Lung (tissue), 12 donors: ENCODE data around the gene MS4A6E. TPM values are rescaled to one million over a fixed set of nuclear protein-coding genes. Genes with fewer than 3 reads are reported as not detected.

ENCODE experiments used
- ATAC-seq: fragments of 200-7000 bp; cut with Tn5 transposase; one replicate; pipeline ENCODE4 v1.9.1; 2020; ENCODE audit warnings: moderate number of reproducible peaks; ENCODE audit not compliant: insufficient read depth, low FRiP score
- DNase-seq, 3 donors: peaks; one replicate each; pipeline ENCODE4 v3.0.0-alpha.2; 2013 to 2017
- H3K27ac ChIP-seq, 2 donors: one replicate each; pipeline ENCODE4 v1.5.1; 2013; ENCODE audit warnings: mild to moderate bottlenecking in 2 of 2, moderate library complexity in 2 of 2, control low read depth in 1 of 2, inconsistent platforms in 1 of 2, low read depth in 1 of 2, low read length in 1 of 2
- H3K27me3 ChIP-seq, 3 donors: one replicate each; pipeline ENCODE4 v1.5.1; 2013; ENCODE audit warnings: low read length in 2 of 3; ENCODE audit not compliant: control insufficient read depth in 3 of 3, insufficient read depth in 3 of 3
- H3K36me3 ChIP-seq, 4 donors: one replicate each; pipeline ENCODE4 v1.5.1; 2013; ENCODE audit warnings: low read length in 4 of 4, mild to moderate bottlenecking in 1 of 4, moderate library complexity in 1 of 4; ENCODE audit not compliant: control insufficient read depth in 4 of 4, insufficient read depth in 4 of 4
- H3K4me1 ChIP-seq, 5 donors: one replicate each; pipeline ENCODE4 v1.5.1; 2013; ENCODE audit warnings: low read length in 5 of 5, mild to moderate bottlenecking in 2 of 5, moderate library complexity in 1 of 5; ENCODE audit not compliant: control insufficient read depth in 5 of 5, insufficient read depth in 5 of 5
- H3K4me3 ChIP-seq: one replicate; pipeline ENCODE4 v1.5.1; 2013; ENCODE audit warnings: mild to moderate bottlenecking, control low read depth, moderate library complexity
- H3K9ac ChIP-seq, 2 donors: one replicate each; pipeline ENCODE4 v1.5.1; 2013; ENCODE audit warnings: low read length in 2 of 2, control low read depth in 1 of 2; ENCODE audit not compliant: insufficient read depth in 1 of 2
- H3K9me3 ChIP-seq, 4 donors: one replicate each; pipeline ENCODE4 v1.5.1; 2013; ENCODE audit warnings: low read length in 3 of 4, mild to moderate bottlenecking in 1 of 4, moderate library complexity in 1 of 4; ENCODE audit not compliant: control insufficient read depth in 4 of 4, insufficient read depth in 3 of 4
- CTCF ChIP-seq: IDR thresholded peaks from 2 replicates; pipeline ENCODE4 v1.5.1; 2012; ENCODE audit warnings: mild to moderate bottlenecking; ENCODE audit errors: control extremely low read depth, extremely low read depth
- WGBS, 2 donors: extraction: QIAGEN DNeasy Blood & Tissue Kit; methylation state at CpG; one replicate each; pipeline ENCODE4 v1.1.7; 2013; 5-methylcytosine and 5-hydroxymethylcytosine counted together
- polyA plus RNA-seq, 2 donors: library from polyadenylated mRNA; stranded (reverse); fragments of 200-250 nt; gene quantifications; one replicate each; pipeline ENCODE4 v1.2.1, GENCODE V29; 2013
- total RNA-seq, 2 donors: library from RNA; depleted of rRNA in 1 of 2; stranded (reverse); fragments of >200 nt in 1 of 2; gene quantifications; one replicate each; pipeline ENCODE4 v1.2.1, GENCODE V29; 2014 to 2021
- donor health status: control.
- donor health status: control.
- donor health status: Bipolar disorder and iron deficiency.
- donor health status: healthy.
- donor health status: DM: yes; HTN: yes; CAD: no.

Gene MS4A6E
- total and polyA plus RNA-seq, 4 donors, result 0.63 to 2.6 (median 1.0) TPM; not detected in 1

DNA sequence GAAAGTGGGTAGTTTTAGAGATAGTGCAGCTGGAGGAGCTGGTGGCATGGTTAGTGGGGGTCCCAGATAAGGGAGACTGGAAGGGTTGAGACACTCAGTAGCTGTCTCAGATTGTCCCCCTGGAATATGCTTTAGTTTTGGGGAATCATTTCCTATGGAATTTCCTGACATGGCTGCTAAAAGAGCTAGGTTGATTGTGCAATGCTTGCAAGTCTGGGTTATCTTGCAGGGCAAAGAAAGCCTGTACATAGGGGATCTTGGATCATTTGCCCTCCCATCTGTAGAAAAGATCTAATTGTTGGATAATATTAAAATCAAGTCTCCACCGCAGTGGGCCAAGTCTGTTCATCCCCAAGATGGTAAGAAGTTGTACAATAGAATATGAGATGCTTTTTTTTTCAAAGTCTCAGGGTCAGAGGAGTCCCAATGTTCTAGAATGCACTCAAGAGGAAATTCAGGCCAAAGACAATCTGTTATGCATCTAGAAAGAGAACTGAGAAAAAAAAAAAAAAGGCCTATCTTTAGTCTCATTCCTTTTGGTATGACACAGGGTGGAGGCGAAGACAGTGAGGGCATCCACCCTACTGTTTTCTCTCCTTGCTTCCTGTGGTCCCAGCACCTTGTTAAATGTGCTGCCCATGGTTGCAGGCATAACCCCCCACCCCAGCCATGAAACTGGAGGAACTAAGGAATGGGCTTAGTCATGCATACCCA lies 20.2 kb downstream of the MS4A6E start:
- no peak overlapping the region for H3K9ac ChIP-seq
- no peak for TF ChIP-seq CTCF
- DNase-seq, result no peak
- H3K4me3 ChIP-seq, result no peak overlapping the region
- H3K4me1 ChIP-seq, result no peaks in the 10 kb centered on the region
- ATAC-seq, result no peak
- WGBS, 2 donors, result 94 to 98% methylated on average over 2 of the region's 2 CpGs
- H3K36me3 ChIP-seq, result no peaks in the 10 kb centered on the region
- H3K27me3 ChIP-seq, result no peaks in the 10 kb centered on the region
- no peak overlapping the region for H3K27ac ChIP-seq
- peaks cover 0 to 2% (median 0%) of the 10 kb centered on the region in 4 donors for H3K9me3 ChIP-seq

- ATAC-seq, result no peak
- H3K4me1 ChIP-seq, result no peaks in the 10 kb centered on the region
- WGBS, 2 donors, result 68 to 85% methylated on average over 2 of the region's 2 CpGs
Measured at GRCh38 chr11:60348116-60348515, 21.1 kb downstream of the MS4A6E start.

DNA sequence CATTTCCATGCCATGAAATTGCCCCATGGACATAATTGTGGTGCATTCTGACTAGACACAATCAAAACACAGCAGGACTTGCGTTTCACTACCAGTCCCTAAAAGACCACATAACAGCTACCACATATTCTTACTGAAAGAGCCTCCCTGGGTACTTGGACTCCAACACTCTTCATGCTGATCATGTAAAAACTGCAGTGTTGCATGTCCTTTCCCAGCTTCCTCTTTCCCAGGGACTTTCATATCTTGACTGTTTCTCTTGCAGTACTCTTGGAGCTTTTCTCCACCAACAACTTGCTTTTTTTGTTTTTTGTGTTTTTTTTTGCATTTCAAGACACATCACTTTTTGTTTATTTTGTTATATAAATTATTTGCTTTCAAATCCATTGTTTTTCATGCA lies 22.9 kb downstream of the MS4A6E start:
- Histone ChIP-seq H3K4me3 (no peak overlapping the region), H3K9ac (no peak overlapping the region), H3K9me3 (peaks cover 0 to 2% (median 0%) of the 10 kb centered on the region in 4 donors), H3K27me3 (no peaks in the 10 kb centered on the region), H3K36me3 (no peaks in the 10 kb centered on the region), H3K4me1 (no peaks in the 10 kb centered on the region), H3K27ac (no peak overlapping the region)
- no peak for TF ChIP-seq CTCF
- WGBS, 2 donors, result 87 to 96% methylated on average over 1 of the region's 1 CpG
- DNase-seq, result no peak
- no peak for ATAC-seq

More at GRCh38 chr11:60348116-60348515, 21.1 kb downstream of the MS4A6E start:
- Histone ChIP-seq H3K9me3 (peaks cover 0 to 2% (median 0%) of the 10 kb centered on the region in 4 donors), H3K4me3 (no peak overlapping the region), H3K27ac (no peak overlapping the region), H3K9ac (no peak overlapping the region), H3K27me3 (no peaks in the 10 kb centered on the region), H3K36me3 (no peaks in the 10 kb centered on the region)
- no peak for TF ChIP-seq CTCF
- no peak for DNase-seq

DNA sequence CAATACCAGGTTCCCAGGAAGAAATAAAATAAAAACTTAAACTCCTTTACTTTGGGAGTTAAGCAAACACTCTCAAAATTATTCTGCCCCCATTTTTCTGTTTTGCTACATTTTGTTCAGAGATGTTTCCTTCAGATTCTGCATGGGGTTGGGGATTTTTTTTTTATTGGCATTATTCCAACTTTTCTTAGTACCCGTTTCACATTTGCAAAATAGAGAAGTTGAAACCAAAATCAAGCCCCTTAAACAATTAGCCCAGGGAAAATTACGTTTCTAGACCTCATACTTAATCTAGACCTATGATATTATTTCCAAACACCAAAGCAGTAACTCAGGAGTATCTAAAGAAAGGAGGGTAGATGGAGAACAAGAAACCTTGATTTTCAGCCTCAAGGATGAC lies 30.7 kb downstream of the MS4A6E start:
- H3K36me3 ChIP-seq, result no peaks in the 10 kb centered on the region

More for the DNA sequence above, 30.7 kb downstream of the MS4A6E start:
- TF ChIP-seq CTCF, result no peak
- ATAC-seq (no peak), DNase-seq (no peak)
- Histone ChIP-seq H3K27ac (no peak overlapping the region), H3K4me1 (peaks cover 0 to 2% (median 0%) of the 10 kb centered on the region in 5 donors), H3K27me3 (no peaks in the 10 kb centered on the region), H3K4me3 (no peak overlapping the region), H3K9ac (no peak overlapping the region), H3K9me3 (peaks cover 0 to 10% (median 7%) of the 10 kb centered on the region in 4 donors)
- 14 to 25% methylated on average over 2 of the region's 2 CpGs for WGBS, 2 donors
